NCI-H2227 (cell line): ENCODE measurements around the gene KAT5.
"Not testable (repeated sequence)": the region's sequence is repeated elsewhere in the genome, so short reads cannot be mapped to it uniquely, and the experiment has no call there.

ENCODE experiments used
- DNase-seq: peaks from one replicate; lab custom pipeline; 2025; ENCODE audit not compliant: unreplicated experiment; lab: John Stamatoyannopoulos, UW

The KAT5 gene

DNA sequence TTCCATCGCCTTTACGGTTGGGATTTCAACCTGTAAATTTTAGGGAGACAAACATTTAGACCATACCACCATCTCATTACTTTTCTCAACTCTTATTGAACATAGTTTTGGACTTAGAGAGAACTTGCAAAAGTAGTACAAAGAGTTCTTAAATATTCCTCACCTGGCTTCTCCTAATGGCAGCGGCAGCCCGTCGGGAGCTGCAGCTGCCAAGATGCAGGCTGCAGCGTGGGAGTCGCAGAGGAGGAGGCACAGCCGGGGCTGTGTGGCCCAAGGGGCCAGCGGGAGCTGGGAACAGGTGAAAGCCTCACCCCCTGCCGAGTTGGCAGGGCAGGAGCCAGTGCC lies 31.6 kb downstream of the KAT5 start:
- no peak for DNase-seq

DNA sequence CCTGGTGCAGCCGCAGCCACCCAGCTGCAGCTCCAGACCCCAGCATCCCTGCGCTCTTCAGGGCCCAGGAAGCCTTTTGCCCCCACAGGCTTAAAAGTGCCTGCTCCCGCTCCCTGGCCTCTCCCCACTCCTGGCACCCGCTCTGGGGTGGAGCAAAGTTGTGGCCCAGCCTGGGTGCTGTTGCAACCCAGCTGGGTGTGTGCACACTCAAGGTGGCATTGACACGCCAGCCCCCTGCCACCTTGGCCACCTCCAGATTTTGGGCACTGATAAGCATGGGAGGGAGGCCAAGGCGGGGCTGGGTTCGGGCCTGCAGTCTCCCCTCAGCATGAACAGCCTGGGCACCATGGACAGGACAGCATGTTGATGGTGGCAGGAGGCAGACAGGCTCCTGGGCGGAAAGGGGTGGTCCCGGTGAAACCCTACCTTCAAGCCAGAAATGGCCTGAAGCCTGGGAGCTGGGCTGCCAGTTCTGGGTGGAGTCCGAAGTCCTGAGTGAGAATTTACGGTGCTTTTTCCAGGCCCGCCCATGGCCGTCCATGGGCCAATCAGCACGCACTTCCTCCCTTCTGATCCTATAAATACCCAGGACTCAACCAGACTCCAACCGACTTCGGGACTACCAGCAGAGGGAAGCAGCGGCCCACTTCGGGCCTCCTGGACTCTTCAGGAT lies 32.1 kb downstream of the KAT5 start:
- DNase-seq: peak; percentile 9

- DNase-seq: no peak
Observed at GRCh38 chr11:65744699-65745042, 32.6 kb downstream of the KAT5 start.

- DNase-seq: no peak
Observed at GRCh38 chr11:65745049-65745448, 33.0 kb downstream of the KAT5 start.

DNA sequence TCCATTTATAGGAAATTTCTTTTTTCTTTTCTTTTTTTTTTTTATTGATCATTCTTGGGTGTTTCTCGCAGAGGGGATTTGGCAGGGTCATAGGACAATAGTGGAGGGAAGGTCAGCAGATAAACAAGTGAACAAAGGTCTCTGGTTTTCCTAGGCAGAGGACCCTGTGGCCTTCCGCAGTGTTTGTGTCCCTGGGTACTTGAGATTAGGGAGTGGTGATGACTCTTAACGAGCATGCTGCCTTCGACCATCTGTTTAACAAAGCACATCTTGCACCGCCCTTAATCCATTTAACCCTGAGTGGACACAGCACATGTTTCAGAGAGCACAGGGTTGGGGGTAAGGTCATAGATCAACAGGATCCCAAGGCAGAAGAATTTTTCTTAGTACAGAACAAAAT lies 50.1 kb downstream of the KAT5 start:
- DNase-seq: not testable (repeated sequence)

GRCh38 chr11:65762816-65763215 lies 50.8 kb downstream of the KAT5 start:
- DNase-seq: not testable (repeated sequence)

DNA sequence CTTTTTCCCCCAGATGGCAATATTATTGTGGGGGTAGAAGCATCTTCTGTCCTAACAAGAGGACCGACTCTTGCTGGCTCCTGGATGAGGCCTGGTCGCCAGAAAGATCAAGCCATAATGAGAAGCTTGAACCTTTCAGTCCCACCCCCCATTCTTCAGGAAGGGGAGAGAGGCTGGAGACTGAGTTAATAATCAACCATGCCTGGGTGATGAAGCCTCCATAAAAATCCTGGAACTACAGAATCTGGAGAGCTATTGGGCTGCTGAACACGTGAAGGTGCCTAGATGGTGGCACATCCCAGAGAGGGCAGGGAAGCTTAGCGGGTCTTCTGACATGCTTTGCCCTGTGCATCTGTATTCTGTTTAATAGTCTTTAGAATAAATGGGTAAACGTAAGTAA lies 52.4 kb downstream of the KAT5 start:
- DNase-seq: no peak

- DNase-seq: peak; percentile 86
Observed at GRCh38 chr11:65766535-65766934, 54.5 kb downstream of the KAT5 start.

DNA sequence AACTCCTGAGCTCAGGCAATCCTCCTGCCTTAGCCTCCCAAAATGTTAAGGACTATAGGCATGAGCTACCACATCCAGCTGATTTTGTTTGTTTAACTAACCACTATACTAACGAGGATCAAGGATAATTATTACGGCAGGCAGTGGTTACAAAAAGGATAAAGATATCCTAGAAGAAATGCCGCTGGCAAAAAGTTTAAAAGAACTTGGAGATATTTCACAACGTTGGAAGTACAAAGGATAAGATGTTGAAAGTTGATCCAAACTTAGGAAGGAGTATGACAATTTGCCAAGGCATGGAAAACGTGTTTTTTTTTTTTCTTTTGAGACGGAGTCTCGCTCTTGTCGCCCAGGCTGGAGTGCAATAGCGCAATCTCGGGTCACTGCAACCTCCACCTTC lies 55.4 kb downstream of the KAT5 start:
- DNase-seq: no peak

DNA sequence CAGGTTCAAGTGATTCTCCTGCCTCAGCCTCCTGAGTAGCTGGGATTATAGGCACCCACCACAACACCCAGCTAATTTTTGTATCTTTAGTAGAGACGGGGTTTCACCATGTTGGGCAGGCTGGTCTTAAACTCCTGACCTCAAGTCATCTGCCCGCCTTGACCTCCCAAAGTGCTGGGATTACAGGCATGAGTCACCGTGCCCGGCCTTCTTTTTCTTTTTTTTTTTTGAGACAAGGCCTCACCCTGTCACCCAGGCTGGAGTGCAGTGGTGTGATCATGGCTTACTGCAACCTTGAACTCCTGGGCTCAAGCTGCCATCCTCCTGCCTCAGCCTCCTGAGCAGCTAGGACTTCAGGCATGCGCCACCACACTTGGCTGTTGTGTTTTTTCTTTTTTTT lies 55.8 kb downstream of the KAT5 start:
- not testable (repeated sequence) for DNase-seq
